Measurements from ENCODE around the gene SUPT3H.

SUPT3H gene

GRCh38 chr6:45001663-45002062 is 376.1 kb downstream of the SUPT3H start:
- no peak for TF ChIP-seq NFIC (IDR thresholded peaks at IDR 0.05)
- no peak for TF ChIP-seq REST (IDR thresholded peaks at IDR 0.05; ENCODE audit: low read depth)
- TF ChIP-seq CREB1 (IDR thresholded peaks at IDR 0.05; ENCODE audit: low read depth): no peak
- no peak for TF ChIP-seq TEAD4 (IDR thresholded peaks at IDR 0.05)
- TF ChIP-seq ZBTB7A (IDR thresholded peaks at IDR 0.05; ENCODE audit: low read depth): no peak

DNA sequence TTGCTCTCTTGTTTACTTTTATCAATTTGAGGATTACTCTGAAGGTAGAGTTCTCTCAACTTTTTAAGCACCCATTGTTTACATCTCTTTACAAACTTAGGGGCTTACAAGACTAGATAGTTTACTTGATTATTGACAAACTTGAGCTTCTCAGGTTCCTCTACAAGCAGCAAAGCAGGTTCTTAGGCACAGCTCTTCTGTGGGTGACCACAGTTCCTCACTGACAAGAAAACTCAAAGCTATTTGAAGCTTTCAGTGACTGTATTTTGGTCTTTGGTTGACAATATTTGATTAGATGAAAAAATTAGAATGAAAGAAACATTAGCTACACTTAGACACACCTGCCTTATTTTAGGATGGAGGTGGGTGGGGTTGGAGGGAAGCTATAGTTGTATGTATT is 376.9 kb downstream of the SUPT3H start:
- TF ChIP-seq USF1 (IDR thresholded peaks at IDR 0.05) (no peak), EGR1 (IDR thresholded peaks at IDR 0.05) (no peak), NFIC (IDR thresholded peaks at IDR 0.05) (no peak), YY1 (IDR thresholded peaks at IDR 0.05; ENCODE audit: low read depth) (no peak), RAD21 (IDR thresholded peaks at IDR 0.05; ENCODE audit: low read depth) (no peak), FOXM1 (IDR thresholded peaks at IDR 0.05; ENCODE audit: borderline replicate concordance, low read depth) (no peak), CEBPB (IDR thresholded peaks at IDR 0.05) (no peak), REST (IDR thresholded peaks at IDR 0.05; ENCODE audit: low read depth) (no peak), CREB1 (IDR thresholded peaks at IDR 0.05; ENCODE audit: low read depth) (no peak), TAF1 (IDR thresholded peaks at IDR 0.05; ENCODE audit: low read depth) (no peak), TCF12 (IDR thresholded peaks at IDR 0.05; ENCODE audit: low read depth) (no peak), ZBTB7A (IDR thresholded peaks at IDR 0.05; ENCODE audit: low read depth) (no peak), EP300 (IDR thresholded peaks at IDR 0.05; ENCODE audit: borderline replicate concordance) (no peak), TEAD4 (IDR thresholded peaks at IDR 0.05) (no peak)
- TF ChIP-seq, protein P1, sequence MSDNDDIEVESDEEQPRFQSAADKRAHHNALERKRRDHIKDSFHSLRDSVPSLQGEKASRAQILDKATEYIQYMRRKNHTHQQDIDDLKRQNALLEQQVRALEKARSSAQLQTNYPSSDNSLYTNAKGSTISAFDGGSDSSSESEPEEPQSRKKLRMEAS (IDR thresholded peaks at IDR 0.05): no peak

DNA sequence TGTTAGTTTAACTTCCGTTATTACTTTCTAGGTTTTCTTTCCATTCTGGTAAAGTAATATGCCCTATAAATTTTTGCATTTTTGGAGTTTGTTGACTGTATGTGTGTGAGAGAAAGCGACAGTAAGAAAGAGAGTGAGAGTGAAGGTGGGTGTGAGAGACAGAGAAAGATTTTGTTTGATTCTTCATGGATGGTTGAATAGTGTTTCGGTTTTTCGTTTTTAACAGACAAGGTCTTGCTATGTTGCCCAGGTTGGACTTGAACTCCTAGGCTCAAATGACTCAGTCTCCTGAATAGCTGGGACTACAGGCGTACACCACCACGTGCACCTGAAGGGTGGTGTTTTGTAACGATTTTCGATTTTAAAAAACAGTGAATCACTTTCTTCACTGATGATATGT is 378.7 kb downstream of the SUPT3H start:
- TF ChIP-seq, protein P1 (IDR thresholded peaks at IDR 0.05): no peak

- TF ChIP-seq CEBPB (IDR thresholded peaks at IDR 0.05) (no peak), CREB1 (IDR thresholded peaks at IDR 0.05; ENCODE audit: low read depth) (no peak)
These were observed 382.1 kb downstream of the SUPT3H start for GRCh38 chr6:44995486-44996132.

DNA sequence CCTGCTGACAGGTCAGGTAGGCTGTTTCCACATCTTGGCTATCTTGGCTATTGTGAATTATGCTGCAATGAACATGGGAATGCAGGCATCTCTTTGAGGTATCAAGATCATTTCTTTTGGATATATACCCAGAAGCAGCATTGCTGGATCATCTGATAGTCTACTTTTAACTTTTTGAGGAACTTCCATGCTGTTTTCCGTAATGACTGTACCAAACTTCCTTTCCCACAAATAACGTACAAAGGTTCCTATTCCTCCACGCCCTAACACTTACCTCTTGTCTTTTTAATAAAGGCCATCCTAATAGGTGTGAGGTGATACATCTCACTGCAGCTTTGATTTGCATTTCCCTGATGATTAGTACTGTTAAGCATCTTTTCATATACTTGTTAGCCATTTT is 388.3 kb downstream of the SUPT3H start:
- TF ChIP-seq CREB1 (IDR thresholded peaks at IDR 0.05; ENCODE audit: low read depth): no peak
- no peak for TF ChIP-seq CEBPB (IDR thresholded peaks at IDR 0.05)
- TF ChIP-seq USF1 (IDR thresholded peaks at IDR 0.05): no peak

DNA sequence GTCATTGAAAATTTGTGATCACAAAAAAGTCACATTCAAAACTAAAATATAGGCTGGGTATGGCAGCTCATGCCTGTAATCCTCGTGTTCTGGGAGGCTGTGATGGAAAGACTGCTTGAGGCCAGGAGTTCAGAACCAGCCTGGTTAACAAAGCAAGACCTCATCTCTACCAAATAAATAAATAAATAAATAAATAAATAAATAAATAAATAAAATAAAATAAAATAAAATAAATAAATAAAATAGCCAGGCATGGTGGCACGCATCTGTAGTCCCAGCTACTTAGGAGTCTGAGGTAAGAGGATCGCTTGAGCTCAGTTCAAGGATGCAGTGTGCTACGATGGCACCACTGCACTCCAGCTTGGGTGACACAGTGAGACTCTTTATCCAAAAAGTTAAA is 392.7 kb downstream of the SUPT3H start:
- TF ChIP-seq TAF1 (IDR thresholded peaks at IDR 0.05; ENCODE audit: low read depth): no peak
- no peak for TF ChIP-seq EGR1 (IDR thresholded peaks at IDR 0.05)
- TF ChIP-seq ZBTB7A (IDR thresholded peaks at IDR 0.05; ENCODE audit: low read depth): no peak
- TF ChIP-seq YY1 (IDR thresholded peaks at IDR 0.05; ENCODE audit: low read depth): no peak
- no peak for TF ChIP-seq CREB1 (IDR thresholded peaks at IDR 0.05; ENCODE audit: low read depth)
- TF ChIP-seq REST (IDR thresholded peaks at IDR 0.05; ENCODE audit: low read depth): no peak
- TF ChIP-seq EP300 (IDR thresholded peaks at IDR 0.05; ENCODE audit: borderline replicate concordance): no peak
- TF ChIP-seq RAD21 (IDR thresholded peaks at IDR 0.05; ENCODE audit: low read depth): no peak
- TF ChIP-seq FOXM1 (IDR thresholded peaks at IDR 0.05; ENCODE audit: borderline replicate concordance, low read depth): no peak
- TF ChIP-seq CEBPB (IDR thresholded peaks at IDR 0.05): no peak
- no peak for TF ChIP-seq USF1 (IDR thresholded peaks at IDR 0.05)
- no peak for TF ChIP-seq TCF12 (IDR thresholded peaks at IDR 0.05; ENCODE audit: low read depth)
- TF ChIP-seq NFIC (IDR thresholded peaks at IDR 0.05): no peak
- no peak for TF ChIP-seq TEAD4 (IDR thresholded peaks at IDR 0.05)
- TF ChIP-seq, protein P1 (IDR thresholded peaks at IDR 0.05): no peak
